ENCODE measurements around the gene COL4A6.
"Not testable (repeated sequence)": the region's sequence is repeated elsewhere in the genome, so short reads cannot be mapped to it uniquely, and the experiment has no call there.

Gene COL4A6

DNA sequence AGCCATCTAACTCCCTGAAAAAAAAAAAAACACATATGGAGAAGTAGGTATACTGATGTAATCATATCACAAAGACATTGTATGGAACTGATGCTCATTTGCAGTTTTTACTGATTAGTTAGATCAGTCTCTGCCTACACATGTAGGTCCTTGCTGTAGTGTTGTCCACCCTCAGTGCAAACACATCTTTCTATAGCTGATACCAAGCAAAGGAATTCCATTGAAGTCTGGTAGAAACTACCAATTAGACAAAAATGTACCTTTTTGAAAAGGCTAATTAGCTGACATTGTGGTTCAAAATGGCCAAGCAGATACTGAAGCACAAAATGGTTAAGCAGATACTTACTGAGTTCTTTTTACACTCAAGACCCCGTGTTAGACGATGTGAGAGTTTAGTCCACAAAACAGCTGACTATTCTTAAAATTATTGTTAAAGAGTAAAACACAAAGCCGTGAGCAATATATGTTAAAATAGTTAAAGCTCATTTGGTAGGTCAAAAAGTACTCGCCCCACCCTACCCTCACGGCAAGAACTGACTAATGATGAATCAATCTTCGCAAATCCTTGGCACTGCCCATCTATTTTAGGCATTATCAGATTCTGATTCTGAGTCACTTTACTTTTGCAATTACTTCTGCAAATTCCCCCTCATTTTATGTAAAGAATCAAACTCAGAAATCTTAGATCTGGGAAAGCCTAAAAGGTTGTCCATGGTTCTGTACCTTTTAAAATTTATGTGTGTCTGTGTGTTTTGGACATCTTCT, 40.4 kb downstream of the COL4A6 start:
- no peak for DNase-seq

DNA sequence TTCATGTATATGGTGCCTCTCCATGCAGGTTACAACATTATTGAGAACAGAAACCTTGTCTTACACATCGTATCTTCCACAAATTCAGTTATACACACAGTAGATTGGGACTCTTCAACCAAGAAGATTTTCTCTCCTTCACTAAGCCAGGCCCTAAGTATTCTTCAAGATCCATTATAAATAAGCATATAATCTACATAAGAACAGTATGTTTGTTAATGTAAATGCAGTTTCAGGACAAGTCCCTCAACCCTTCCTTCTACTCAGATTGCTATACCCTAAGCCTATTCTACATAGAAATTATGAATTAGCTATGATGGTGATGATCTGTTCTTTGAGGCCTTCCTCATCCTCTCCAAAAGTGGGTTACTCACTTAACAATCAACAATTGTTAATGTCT, 41.2 kb downstream of the COL4A6 start:
- DNase-seq, result no peak

DNA sequence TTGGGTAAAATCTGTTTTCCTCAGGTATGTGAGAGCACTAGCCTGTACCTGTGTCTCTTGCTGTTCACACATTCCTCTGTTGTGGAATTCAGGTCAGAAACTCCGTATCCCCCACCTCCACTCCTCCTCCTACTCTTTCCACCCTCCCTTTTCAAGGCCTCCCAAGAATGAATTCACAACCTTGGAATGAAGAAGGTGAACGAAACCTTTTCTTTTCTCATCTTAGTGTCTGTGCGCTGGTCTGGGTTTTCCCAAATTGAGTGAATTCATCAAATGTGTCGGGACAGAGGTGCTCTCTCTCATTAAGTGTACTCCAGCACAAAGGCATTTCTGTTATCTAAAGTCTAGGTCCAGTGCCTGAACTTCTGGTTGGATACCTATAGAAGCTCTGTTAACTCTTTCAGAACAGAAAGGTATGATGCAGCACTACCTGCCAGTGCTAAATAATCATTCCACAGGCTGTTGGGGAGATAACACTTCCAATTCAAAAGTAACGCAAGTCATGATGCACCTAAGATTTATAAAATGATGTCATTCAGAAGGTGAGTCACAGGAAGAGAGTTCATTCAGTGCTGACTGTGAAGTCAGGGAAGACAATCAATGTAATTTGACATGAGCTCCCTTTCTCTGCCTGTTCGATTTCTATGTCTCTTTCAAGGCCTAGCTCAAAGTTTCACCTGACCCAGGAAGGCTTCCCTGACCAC, 41.9 kb downstream of the COL4A6 start:
- no peak for DNase-seq

DNA sequence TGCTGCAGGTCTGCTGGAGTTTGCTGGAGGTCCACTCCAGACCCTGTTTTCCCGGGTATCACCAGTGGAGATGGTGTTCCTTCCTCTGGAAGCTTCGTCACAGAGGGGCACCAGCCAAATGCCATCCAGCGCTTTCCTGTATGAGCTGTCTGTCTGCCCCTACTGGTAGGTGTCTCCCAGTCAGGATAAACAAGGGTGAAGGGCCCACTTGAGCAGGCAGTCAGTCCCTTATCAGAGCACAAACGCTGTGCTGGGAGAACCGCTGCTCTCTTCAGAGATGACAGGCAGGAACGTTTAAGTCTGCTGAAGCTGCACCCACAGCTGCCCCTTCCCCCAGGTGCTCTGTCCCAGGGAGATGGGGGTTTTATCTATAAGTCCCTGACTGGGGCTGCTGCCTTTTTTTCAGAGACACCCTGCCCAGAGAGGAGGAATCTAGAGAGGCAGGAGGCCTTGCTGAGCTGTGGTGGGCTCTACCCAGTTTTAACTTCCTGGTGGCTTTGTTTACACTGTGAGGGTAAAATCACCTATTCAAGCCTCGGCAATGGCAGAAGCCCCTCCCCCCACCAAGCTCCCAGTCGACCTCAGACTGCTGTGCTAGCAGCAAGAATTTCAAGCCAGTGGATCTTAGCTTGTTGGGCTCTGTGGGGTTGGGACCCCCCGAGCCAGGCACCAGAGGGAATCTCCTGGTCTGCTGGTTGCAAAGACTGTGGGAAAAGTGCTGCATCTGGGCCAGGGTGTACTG, 47.1 kb downstream of the COL4A6 start:
- DNase-seq, result not testable (repeated sequence)

DNA sequence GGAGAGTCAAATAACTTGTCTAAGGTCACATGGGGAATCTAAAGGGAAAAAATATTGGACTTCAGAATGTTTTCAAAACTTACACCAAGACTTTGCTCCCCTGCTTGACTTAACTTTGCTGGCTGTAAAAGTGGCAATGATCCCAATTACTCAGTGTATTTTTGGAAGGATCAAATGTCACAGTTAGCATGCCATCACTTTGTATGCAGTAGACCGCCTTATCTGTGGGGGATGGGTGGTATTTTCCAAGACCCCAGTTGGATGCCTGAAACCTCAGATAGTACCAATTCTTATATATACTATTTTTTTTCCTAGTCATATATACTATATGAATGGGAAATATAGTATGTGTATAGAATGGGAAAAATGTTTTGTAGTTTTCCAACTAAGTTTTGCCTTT, 53.4 kb downstream of the COL4A6 start:
- DNase-seq, result no peak

DNA sequence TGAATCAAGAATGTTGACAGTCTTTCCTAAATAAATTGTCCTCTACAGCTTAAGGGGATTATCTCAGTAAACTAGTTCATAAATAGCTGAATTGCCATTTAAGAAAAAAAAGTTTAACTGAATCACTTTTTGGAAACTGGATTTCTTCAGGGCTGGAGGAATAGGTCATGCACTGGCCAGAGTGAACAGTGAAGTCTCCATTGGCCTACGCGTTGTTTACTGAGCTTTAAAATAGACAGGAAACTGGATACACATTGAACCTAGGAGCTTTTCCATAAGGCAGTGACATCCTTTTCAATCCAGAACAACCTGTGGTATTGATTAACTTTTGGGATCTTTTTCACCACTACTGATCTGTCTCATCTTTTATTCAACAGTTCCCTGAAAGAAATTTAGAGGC, 58.0 kb downstream of the COL4A6 start:
- no peak for DNase-seq

DNA sequence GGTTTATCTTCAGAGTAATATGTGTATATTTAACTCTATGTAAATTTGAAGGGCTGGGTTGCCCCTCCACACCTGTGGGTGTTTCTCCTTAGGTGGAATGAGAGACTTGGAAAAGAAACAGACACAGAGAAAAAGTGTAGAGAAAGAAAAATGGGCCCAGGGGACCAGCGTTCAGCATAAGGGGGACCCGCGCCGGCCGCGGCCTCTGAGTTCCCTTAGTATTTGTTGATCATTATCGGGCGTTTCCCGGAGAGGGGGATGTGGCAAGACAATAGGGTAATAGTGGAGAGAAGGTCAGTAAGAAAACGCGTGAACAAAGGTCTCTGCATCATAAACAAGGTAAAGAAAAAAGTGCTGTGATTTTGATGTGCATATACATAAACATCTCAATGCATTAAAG, 61.4 kb downstream of the COL4A6 start:
- not testable (repeated sequence) for DNase-seq

DNA sequence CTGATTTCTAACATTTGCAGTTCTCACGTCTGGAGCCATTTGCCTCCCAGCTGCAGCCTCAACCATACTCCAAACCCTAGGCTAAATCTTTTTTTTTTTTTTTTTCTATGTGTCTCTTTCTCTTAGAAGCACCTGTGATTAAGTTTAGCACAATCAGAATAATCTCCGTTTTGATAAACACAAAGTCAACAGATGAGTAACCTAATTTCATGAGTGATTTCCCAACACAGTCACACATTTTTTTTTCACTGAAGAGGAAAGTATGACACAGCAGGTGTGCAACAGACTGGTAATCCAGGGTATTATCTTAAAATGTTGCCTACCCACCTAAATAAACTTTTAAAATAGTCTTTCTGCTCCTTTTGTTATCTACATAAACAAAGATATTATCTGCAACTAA, 62.6 kb downstream of the COL4A6 start:
- DNase-seq, result not testable (repeated sequence)

DNA sequence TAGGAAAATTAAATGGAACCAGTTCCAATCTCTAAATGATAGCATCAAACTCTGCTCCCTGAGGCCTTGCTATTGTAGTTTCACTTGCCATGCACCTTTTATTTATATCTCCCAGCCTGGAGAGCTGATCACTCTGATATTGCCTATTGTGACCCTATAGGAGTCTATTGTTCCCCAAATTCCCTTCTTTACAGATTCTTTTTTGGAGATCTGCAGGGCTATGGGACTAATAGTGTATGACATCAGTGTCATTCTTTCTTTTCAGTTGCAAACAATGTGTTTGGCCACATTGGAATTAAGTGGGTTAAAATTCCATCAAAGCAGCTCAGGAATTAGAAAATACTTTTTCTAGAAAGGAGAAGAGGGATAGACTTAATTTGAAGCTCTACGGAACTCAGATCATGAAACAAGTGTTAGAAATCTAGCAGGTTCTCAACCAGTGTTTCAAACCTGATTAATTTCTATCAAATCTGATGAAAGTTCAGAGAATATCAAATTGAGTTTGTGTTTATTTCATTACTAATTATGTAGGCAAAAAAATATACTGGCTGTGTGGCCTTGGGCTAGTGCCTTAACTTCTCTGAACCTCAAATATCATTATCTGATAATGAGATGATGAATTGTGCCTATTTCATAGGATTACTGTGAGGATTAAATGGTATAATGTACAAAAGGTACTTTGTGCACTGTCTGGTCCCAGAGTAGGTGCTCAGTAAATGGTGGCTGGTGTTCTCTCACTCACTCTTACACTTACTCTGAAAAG, 71.4 kb downstream of the COL4A6 start:
- no peak for DNase-seq

DNA sequence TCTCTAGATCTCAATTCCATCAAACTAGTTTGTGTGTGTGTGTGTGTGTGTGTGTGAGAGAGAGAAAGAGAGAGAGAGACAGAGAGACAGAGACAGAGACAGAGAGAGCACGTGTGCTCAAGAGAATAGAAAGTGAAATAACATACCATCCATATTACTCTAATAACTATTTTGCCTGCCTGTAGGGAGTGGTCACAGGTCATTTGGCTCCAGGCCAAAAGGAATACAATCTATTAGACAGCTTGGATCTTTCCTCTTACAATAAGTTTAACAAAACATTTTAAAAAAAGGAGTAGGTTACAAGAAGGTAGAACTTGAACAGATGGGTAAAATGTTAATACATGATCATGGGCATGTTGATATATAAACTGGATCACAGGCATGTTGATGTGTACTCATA, 76.2 kb downstream of the COL4A6 start:
- no peak for DNase-seq

DNA sequence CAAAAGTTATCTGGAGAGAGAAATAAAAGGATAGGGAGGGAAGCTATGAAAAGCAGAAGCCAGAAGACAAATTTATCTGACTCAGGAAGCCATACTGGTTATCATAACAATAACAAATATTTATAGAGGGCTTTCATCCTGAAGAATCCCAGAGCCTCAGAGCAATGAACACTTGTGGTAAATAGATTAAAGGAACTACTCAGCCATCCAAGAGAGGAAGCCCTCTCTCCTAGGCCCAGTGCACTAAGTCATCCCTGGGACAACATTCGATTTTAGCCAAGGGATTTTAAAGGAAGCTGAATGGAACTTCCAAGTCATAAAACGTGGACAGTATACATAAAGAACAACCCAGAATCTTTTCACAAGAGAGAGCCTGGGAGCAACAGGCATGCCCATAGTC, 76.9 kb downstream of the COL4A6 start:
- DNase-seq, result no peak

DNA sequence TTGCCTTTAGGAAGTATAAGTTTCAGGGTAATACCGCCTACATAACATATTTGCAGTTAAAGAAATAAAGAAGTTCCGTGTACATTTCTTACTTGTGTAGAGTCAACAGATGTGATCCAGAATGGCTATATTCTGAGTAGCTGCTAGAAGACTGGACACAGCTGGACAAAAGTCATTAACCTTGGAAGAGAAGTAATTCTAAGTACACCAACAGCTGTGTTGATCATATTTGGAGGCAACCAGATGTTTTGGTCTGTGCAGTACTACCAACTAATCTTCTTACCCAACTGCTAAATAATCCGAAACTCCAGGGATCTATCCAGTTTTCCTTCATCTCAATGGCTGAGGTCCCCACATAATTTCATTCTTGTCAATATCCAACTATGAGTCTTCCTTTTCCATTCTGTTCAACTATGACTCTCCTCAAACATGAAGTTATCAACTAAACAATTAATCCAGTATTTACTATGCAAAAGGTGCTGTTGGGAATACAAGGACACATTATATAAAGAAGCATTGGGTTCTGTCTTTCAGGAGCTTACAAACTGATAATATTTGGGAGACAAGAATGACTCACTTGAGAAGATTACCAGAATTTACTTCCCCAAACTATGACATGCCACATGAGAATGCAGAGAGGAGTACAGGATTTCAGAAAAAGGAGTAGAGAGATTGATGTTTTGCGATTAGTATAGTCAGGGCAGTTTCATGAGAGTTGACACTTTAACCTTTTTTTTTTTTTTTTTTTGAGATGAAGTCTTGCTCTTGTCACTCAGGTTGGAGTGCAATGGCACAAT, 78.2 kb downstream of the COL4A6 start:
- no peak for DNase-seq

DNA sequence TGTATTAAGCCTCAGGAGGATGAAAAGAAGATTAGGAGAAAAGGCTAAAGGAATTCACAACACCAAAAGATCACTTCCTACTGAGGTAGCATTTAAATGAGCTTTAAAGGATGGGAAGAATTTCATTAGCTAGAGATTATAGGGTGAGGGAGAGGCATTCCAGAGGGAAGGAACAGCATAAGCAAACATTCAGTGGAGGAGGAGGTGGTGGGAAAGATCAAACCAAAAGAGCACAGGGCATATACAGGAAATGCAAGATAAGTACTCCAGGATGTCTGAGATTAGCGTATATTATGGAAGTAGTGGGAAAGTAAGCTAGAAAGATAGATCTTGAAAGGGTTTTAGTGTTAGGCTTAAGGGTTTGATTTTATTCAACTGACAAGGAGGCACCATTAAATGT, 84.8 kb downstream of the COL4A6 start:
- no peak for DNase-seq

DNA sequence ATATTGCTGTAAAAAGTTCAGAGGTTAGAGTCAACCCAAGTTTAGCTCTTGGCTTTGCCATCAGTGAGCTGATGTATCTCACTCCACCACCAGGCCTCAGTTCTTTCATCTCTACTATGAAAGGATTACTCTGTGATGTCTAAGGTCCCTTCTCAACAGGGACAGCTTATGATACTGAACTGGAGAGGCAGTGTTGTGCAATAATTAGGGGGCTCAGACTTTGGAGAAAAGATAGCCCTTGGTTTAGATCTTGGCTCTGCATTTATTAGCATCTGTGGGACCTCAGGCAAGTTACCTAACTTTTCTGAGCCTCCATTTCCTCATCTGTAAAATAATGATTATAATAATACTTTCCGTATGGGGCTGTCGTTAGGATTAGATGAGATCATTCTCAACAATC, 89.0 kb downstream of the COL4A6 start:
- no peak for DNase-seq

DNA sequence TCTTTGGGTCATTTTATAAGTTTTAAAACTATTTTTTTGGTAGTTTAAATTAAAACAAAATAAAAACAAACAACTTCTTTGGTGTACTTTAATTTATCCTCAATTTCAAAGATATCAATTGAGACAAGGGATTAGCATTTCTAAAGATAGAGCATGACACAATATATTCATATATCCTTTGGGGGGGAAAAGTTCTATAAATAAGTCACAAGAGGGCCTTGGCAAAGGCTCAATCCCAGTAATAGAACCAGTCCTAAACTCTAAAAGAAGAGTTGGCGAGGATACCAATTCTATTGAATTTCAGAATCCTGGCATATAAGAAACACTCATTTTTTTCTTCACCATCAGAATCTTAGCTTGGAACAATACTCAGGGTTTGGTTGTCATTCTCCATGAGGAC, 89.7 kb downstream of the COL4A6 start:
- DNase-seq, result peak in 1 of 2 experiments; percentile 28

DNA sequence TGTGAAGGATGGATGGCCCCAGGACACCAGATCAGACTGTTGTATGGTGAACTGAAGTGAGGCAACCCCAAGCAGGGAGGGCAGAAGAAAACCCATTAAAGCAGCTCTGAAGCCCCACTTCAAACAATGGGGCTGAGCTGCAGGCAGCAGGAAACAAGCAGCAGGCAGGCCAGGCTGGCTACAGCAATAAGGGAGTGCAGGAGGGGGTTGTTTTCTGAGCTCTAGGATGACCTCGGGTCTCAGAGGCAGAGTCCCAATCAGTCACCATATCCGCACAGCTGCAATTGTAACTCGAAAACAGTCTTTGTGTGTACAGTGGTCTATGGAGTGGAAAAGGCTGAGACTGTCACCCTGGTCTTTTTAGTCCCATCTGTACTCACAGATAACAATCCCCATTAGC, 90.4 kb downstream of the COL4A6 start:
- no peak for DNase-seq

DNA sequence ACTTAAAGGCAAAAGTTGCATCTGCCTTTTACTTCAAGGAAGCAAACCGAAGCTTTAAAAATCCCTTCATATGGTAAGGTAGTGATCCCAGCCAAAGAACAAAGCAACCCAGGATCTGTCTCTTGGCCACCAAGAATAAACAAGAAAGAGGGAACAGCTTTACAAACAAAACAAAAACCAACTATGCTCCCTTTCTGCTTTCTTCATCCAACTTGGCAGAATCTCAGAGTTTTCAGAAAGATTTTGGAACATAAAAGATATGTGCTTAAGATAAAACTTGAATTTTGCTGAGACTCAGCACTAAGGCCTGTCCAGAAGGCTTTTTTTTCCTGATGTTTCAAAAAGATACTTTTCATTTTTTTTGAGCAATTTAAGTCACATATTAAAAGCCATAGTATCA, 94.0 kb downstream of the COL4A6 start:
- DNase-seq, result peak in 1 of 2 experiments; percentile 14

DNA sequence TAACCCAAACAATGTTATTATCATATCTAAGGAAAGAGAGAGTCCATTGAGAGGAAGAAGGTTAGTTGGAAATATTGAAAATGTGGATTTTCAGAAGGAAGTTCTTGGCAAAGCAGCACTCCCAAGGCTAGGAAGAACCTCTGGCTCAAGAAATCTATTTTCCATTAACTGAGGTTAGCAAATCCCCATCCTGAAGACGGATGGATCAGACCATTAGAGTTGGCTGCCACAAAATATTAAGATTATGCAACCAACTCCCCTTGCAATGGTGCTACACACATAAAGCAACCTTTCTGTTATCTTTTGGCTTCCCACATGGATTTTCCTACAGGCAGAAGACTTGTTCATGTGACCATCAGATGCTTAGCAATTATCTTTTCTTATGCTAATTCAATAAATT, 96.3 kb downstream of the COL4A6 start:
- DNase-seq, result no peak

DNA sequence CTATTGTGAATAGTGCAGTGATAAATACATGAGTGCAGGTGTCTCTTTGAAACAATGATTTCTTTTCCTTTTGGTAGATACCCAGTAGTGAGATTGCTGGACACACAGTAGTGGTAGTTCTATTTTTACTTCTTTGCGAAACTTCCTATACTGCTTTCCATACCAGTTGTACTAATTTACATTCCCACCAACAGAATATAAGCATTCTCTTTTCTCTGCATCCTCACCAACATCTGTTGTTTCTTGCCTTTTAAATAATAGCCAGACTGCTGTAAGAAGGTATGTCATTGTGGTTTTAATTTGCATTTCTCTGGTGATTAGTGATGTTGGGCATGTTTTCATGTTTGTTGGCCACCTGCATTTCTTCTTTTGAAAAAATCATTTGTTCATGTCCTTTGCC, 105.9 kb downstream of the COL4A6 start:
- DNase-seq, result no peak

DNA sequence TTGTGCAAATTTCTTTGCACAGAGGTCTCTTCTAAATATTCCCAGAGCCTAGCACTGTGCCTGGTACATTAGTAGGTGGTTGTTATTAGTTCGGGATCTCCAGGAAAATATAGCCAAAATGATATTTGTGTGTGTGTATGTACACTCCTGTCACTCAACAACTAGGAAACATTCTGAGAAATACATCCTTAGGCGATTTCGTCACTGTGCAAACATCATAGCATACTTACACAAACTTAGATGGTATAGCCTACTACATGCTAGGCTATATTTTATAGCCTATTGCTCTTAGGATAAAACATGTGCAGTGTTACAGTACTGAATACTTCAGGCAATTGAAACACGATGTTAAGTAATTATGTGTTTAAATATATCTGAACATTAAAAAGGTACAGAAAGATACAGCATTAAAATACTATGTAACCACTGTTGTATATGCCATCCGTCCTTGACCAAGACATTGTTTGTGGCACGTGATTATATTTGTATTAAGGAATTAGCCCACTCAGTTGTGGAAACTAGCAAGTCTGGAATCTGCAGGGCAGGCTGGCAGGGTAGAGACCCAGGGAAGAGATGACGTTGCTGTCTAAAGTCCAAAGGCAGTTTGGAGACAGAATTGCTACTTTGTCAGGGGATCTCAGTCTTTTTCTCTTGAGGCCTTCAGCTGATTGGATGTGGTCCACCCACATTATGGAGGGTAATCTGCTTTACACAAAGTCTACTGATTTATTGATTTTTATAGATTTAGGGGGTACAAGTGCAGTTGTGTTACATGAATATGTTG, 106.9 kb downstream of the COL4A6 start:
- no peak for DNase-seq

DNA sequence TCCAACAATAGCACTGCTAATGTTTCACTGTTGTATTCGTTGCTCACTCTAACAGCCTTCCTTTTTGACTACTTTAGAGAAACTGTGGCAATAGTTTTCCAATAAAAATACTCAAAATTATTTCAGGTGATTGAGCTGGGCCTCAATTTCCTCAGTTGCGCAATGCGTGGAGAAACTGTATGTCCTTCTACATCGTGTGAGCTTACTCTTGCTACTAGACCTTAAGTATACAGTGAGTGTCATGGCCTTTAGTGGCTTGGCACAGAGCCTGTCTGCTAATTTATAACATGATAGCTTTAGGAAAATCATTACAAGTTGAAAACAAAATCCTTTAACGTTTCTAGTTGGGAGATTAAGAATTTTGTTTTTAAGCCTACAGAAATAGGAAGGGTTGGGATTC, 114.5 kb downstream of the COL4A6 start:
- no peak for DNase-seq

DNA sequence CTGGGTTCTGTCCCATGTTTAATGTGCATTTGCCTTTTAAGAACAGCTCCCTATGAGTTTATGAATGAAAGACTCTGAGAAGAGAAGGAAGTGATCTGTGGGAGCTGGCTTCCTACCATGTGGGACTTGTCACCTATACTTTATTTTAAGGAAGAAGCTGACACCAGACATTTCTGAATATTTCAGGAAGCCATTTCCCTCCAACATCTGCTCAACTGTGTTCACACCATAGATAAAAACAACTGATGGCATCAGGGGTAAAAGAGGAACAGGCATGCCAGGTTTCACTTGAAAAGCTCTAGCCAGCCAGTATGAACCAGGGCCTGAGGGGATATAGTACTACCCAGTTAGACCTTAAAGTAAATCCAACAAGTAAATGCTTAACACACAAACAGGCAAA, 116.0 kb downstream of the COL4A6 start:
- no peak for DNase-seq
